ENCODE measurements around the gene TMIGD1. TPM values are rescaled to one million over a fixed set of nuclear protein-coding genes. Genes with fewer than 3 reads are reported as not detected.
A peak's percentile ranks its signal among the peaks of the same experiment; 100 is the strongest.

TMIGD1 gene
- total and polyA plus RNA-seq, 10 of the 15 experiments (the other 5 are each of a cell fraction or from before 2014, with no cell fraction given), result not detected

DNA sequence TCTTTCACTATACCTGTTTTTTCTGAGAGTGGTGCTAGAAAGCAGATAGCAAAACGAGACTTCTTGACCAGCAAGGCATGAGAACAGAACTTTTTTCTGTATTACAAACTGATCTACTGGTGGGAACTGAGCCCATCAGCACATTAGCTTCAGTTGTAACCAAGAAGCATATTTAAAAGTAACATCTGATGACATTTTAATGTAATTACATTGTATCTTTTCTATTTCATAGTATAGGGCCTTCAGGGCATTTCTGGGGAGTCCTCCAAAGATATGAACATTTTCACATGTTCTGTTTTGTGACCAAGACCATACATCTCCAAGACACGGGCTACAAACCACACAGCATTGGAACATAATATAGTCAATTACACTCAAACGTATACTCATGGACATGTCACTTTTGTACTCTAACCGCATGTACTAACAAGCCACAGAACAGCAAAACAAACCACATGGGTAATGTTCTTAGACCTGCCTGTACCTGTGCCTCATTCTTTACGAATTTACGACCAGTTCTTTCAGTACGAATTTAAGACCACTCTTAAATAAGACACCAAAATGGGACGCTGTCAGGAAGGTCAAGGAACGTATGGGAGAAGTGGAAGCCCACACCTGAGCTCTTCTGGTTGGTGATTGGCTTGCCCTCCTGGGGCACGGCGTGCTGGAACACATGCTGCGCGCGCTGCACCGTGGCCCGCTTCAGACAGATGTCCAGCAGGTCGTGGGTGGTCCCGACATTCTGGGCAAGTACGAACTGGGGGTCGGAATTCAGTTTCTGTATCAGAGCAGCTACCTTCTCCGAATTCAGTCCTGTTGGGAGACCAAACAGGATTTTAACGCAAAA lies 42.9 kb downstream of the TMIGD1 start:
- peaks cover 18% of the 10 kb centered on the region for H3K79me2 ChIP-seq (ENCODE audit: control insufficient read depth, insufficient read depth, low read length)
- FAIRE-seq (peak; percentile 7), ATAC-seq (peak; percentile 84), DNase-seq (ENCODE audit: low read depth, low spot score) (no peak)
- RAD21 ChIA-PET (ENCODE audit: unreplicated experiment), result interaction anchor here (0.8 to 2.7 kb wide), 9 partner anchors 16 to 359 kb away, joined by 3 to 25 read pairs (median 4); partner anchors contain the start of gene TMIGD1
- no peaks in the 10 kb centered on the region for H3K4me1 ChIP-seq (ENCODE audit: control insufficient read depth, insufficient read depth, low read length)
- peaks cover 0 to 7% of the 10 kb centered on the region in 2 experiments; a peak in 3 of 4 replicates for H3K36me3 ChIP-seq (ENCODE audit: control insufficient read depth in 2 of 2, insufficient read depth in 2 of 2, low read length in 1 of 2)
- peak overlapping the region; percentile 92 for H3K4me3 ChIP-seq
- no peaks in the 10 kb centered on the region for H3K9me3 ChIP-seq (replicated peaks; ENCODE audit: control insufficient read depth, insufficient read depth, low read length)
- TSS peak; percentile 63 for BruUV-seq (replicated peaks)
- in situ Hi-C loops (cut with MboI), result no loop called here
- CTCF ChIA-PET, result interaction anchor here (0.8 to 2.7 kb wide), 10 partner anchors 11 to 699 kb away, joined by 3 to 33 read pairs (median 3); partner anchors contain the start of gene TMIGD1
- SMC1A ChIA-PET (ENCODE audit: uncharacterized antibody, unreplicated experiment), result interaction anchor here (0.9 to 2.3 kb wide), 13 partner anchors 12 to 186 kb away, joined by 3 to 11 read pairs (median 4); partner anchors contain the start of gene GOSR1
- no peaks in the 10 kb centered on the region for H4K20me1 ChIP-seq (ENCODE audit: control insufficient read depth, insufficient read depth)
- intact Hi-C loops (cut with micrococcal nuclease; ENCODE audit: unreplicated experiment), result no loop called here
- H3K9ac ChIP-seq (ENCODE audit: control insufficient read depth, insufficient read depth, low read length), result peak overlapping the region; percentile 70
- WGBS (ENCODE audit: insufficient coverage, insufficient replicate concordance, low lambda C conversion rate, missing lambda C conversion rate), result 1% methylated on average over 21 of the region's 22 CpGs
- POLR2A ChIA-PET, result interaction anchor here (0.6 to 2.3 kb wide), 8 partner anchors 9 to 206 kb away, joined by 3 to 13 read pairs (median 4); partner anchors contain the start of gene TMIGD1
- TF ChIP-seq, protein P1, sequence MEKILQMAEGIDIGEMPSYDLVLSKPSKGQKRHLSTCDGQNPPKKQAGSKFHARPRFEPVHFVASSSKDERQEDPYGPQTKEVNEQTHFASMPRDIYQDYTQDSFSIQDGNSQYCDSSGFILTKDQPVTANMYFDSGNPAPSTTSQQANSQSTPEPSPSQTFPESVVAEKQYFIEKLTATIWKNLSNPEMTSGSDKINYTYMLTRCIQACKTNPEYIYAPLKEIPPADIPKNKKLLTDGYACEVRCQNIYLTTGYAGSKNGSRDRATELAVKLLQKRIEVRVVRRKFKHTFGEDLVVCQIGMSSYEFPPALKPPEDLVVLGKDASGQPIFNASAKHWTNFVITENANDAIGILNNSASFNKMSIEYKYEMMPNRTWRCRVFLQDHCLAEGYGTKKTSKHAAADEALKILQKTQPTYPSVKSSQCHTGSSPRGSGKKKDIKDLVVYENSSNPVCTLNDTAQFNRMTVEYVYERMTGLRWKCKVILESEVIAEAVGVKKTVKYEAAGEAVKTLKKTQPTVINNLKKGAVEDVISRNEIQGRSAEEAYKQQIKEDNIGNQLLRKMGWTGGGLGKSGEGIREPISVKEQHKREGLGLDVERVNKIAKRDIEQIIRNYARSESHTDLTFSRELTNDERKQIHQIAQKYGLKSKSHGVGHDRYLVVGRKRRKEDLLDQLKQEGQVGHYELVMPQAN (conservative IDR thresholded peaks at IDR 0.05), result 0 out of 2 replicates have a peak, but pooled peaks have one; percentile 17
- TF ChIP-seq BACH1 (IDR thresholded peaks at IDR 0.05; ENCODE audit: borderline replicate concordance) (no peak), MYC (IDR thresholded peaks at IDR 0.05; ENCODE audit: insufficient read depth, insufficient read length, insufficient replicate concordance, low read length, severe bottlenecking) (peak; percentile 53), RUNX3 (IDR thresholded peaks at IDR 0.05; ENCODE audit: low read length) (peak; percentile 75), CREM (IDR thresholded peaks at IDR 0.05; ENCODE audit: low read depth) (no peak), MXI1 (IDR thresholded peaks at IDR 0.05; ENCODE audit: low read depth, low read length) (peak; percentile 73), POLR2A (IDR thresholded peaks at IDR 0.05; ENCODE audit: low read depth, low read length) (peak; percentile 53), IKZF2 (IDR thresholded peaks at IDR 0.05) (0 out of 4 replicates have a peak, but pooled peaks of 1 of the 2 experiments have one; percentile 28), NFYB (IDR thresholded peaks at IDR 0.05; ENCODE audit: insufficient read depth, low read depth, low read length) (peak; percentile 62; the same call in 1 of the 2 replicates), ATF7 (IDR thresholded peaks at IDR 0.05; ENCODE audit: low read depth) (no peak), CHD1 (IDR thresholded peaks at IDR 0.05; ENCODE audit: low read depth, low read length) (no peak)
- TF ChIP-seq, protein P2, sequence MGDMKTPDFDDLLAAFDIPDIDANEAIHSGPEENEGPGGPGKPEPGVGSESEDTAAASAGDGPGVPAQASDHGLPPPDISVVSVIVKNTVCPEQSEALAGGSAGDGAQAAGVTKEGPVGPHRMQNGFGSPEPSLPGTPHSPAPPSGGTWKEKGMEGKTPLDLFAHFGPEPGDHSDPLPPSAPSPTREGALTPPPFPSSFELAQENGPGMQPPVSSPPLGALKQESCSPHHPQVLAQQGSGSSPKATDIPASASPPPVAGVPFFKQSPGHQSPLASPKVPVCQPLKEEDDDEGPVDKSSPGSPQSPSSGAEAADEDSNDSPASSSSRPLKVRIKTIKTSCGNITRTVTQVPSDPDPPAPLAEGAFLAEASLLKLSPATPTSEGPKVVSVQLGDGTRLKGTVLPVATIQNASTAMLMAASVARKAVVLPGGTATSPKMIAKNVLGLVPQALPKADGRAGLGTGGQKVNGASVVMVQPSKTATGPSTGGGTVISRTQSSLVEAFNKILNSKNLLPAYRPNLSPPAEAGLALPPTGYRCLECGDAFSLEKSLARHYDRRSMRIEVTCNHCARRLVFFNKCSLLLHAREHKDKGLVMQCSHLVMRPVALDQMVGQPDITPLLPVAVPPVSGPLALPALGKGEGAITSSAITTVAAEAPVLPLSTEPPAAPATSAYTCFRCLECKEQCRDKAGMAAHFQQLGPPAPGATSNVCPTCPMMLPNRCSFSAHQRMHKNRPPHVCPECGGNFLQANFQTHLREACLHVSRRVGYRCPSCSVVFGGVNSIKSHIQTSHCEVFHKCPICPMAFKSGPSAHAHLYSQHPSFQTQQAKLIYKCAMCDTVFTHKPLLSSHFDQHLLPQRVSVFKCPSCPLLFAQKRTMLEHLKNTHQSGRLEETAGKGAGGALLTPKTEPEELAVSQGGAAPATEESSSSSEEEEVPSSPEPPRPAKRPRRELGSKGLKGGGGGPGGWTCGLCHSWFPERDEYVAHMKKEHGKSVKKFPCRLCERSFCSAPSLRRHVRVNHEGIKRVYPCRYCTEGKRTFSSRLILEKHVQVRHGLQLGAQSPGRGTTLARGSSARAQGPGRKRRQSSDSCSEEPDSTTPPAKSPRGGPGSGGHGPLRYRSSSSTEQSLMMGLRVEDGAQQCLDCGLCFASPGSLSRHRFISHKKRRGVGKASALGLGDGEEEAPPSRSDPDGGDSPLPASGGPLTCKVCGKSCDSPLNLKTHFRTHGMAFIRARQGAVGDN (IDR thresholded peaks at IDR 0.05), result no peak
- H3K27me3 ChIP-seq (replicated peaks in 1 of 2; ENCODE audit: control insufficient read depth in 2 of 2, insufficient read depth in 2 of 2, low read length in 1 of 2), result no peaks in the 10 kb centered on the region
- peak overlapping the region; percentile 82 for H3K4me2 ChIP-seq (ENCODE audit: control insufficient read depth, insufficient read depth)
- H3K27ac ChIP-seq (ENCODE audit: control insufficient read depth, insufficient read depth), result peak overlapping the region; percentile 59
- peak overlapping the region; percentile 75 for H2AFZ ChIP-seq (ENCODE audit: control insufficient read depth, low read depth, low read length)

All from GM12878 (cell line).